ENCODE results near the gene AFF3.

The AFF3 gene

GRCh38 chr2:99888617-99889016 is 253.8 kb downstream of the AFF3 start:
- no peak overlapping the region for H3K27ac ChIP-seq
- TF ChIP-seq CTCF (IDR thresholded peaks at IDR 0.05) (no peak), ZFX (IDR thresholded peaks at IDR 0.05; ENCODE audit: borderline replicate concordance) (no peak)

- TF ChIP-seq CTCF (IDR thresholded peaks at IDR 0.05): no peak
- no peak for TF ChIP-seq ZFX (IDR thresholded peaks at IDR 0.05; ENCODE audit: borderline replicate concordance)
- 0 out of 2 replicates have a peak overlapping the region, but pooled peaks have one; percentile 4 for H3K27ac ChIP-seq
These were observed 256.0 kb downstream of the AFF3 start for GRCh38 chr2:99886418-99886817.

GRCh38 chr2:99883358-99883757 is 259.0 kb downstream of the AFF3 start:
- TF ChIP-seq ZFX (IDR thresholded peaks at IDR 0.05; ENCODE audit: borderline replicate concordance) (no peak), CTCF (IDR thresholded peaks at IDR 0.05) (no peak)
- H3K27ac ChIP-seq: peak overlapping the region; percentile 10; the same call in 1 of the 2 replicates

GRCh38 chr2:99881901-99882591 is 260.3 kb downstream of the AFF3 start:
- H3K27ac ChIP-seq: peak overlapping the region; percentile 10
- no peak for TF ChIP-seq CTCF (IDR thresholded peaks at IDR 0.05)
- TF ChIP-seq ZFX (IDR thresholded peaks at IDR 0.05; ENCODE audit: borderline replicate concordance): no peak

GRCh38 chr2:99880964-99881294 is 261.5 kb downstream of the AFF3 start:
- H3K27ac ChIP-seq: peak overlapping the region; percentile 10; the same call in 1 of the 2 replicates
- TF ChIP-seq CTCF (IDR thresholded peaks at IDR 0.05): no peak
- TF ChIP-seq ZFX (IDR thresholded peaks at IDR 0.05; ENCODE audit: borderline replicate concordance): no peak

GRCh38 chr2:99880148-99880963 is 262.0 kb downstream of the AFF3 start:
- 0 out of 2 replicates have a peak overlapping the region, but pooled peaks have one; percentile 10 for H3K27ac ChIP-seq
- TF ChIP-seq CTCF (IDR thresholded peaks at IDR 0.05): no peak
- TF ChIP-seq ZFX (IDR thresholded peaks at IDR 0.05; ENCODE audit: borderline replicate concordance): no peak

GRCh38 chr2:99879481-99879880 is 262.9 kb downstream of the AFF3 start:
- TF ChIP-seq ZFX (IDR thresholded peaks at IDR 0.05; ENCODE audit: borderline replicate concordance) (no peak), CTCF (IDR thresholded peaks at IDR 0.05) (no peak)

More at GRCh38 chr2:99879481-99879880, 262.9 kb downstream of the AFF3 start:
- H3K27ac ChIP-seq: no peak overlapping the region

Measured in 22Rv1 (cell line).